Measurements from ENCODE around the gene NOPCHAP1.

- TF ChIP-seq POLR2A (IDR thresholded peaks at IDR 0.05): no peak
- TF ChIP-seq, protein P1, sequence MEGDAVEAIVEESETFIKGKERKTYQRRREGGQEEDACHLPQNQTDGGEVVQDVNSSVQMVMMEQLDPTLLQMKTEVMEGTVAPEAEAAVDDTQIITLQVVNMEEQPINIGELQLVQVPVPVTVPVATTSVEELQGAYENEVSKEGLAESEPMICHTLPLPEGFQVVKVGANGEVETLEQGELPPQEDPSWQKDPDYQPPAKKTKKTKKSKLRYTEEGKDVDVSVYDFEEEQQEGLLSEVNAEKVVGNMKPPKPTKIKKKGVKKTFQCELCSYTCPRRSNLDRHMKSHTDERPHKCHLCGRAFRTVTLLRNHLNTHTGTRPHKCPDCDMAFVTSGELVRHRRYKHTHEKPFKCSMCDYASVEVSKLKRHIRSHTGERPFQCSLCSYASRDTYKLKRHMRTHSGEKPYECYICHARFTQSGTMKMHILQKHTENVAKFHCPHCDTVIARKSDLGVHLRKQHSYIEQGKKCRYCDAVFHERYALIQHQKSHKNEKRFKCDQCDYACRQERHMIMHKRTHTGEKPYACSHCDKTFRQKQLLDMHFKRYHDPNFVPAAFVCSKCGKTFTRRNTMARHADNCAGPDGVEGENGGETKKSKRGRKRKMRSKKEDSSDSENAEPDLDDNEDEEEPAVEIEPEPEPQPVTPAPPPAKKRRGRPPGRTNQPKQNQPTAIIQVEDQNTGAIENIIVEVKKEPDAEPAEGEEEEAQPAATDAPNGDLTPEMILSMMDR (IDR thresholded peaks at IDR 0.05): no peak
- no peak for TF ChIP-seq EP300 (IDR thresholded peaks at IDR 0.05)
- TF ChIP-seq POLR2AphosphoS5 (IDR thresholded peaks at IDR 0.05): no peak
Measured at GRCh38 chr12:104941454-104941853, 44.7 kb upstream of the NOPCHAP1 start.

Measured in suprapubic skin (tissue), 4 donors.